GM18502 (cell line): ENCODE data around the gene ALG9.
"Not testable (repeated sequence)": the region's sequence is repeated elsewhere in the genome, so short reads cannot be mapped to it uniquely, and the experiment has no call there.

Source experiments
- ATAC-seq: cut with Tn5 transposase; IDR thresholded peaks from one replicate; pipeline ENCODE4 v1.9.1; 2021; ENCODE audit warnings: mild to moderate bottlenecking; ENCODE audit not compliant: unreplicated experiment, poor library complexity

Gene ALG9

GRCh38 chr11:111807076-111807475, 64.3 kb downstream of the ALG9 start:
- ATAC-seq: no peak

DNA sequence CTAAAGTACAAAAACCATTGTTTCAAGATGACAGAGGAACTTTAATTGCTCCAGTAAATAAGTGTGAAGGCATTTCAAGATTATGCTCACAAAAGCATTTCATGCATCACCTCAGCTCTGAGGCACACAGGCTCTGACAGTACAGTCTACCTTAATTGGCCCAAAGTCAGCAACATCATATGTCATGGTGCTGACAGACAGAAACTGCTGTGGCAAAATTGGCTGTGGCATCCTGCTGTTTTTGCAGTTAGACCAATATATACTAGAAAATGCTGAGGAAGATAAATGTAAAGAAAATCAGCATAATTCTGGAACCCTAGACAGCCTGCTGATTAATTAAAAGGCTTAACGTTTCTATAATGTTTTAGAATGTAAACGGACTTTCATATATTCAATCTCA, 70.2 kb downstream of the ALG9 start:
- no peak for ATAC-seq

GRCh38 chr11:111798279-111798678, 73.1 kb downstream of the ALG9 start:
- ATAC-seq: no peak

DNA sequence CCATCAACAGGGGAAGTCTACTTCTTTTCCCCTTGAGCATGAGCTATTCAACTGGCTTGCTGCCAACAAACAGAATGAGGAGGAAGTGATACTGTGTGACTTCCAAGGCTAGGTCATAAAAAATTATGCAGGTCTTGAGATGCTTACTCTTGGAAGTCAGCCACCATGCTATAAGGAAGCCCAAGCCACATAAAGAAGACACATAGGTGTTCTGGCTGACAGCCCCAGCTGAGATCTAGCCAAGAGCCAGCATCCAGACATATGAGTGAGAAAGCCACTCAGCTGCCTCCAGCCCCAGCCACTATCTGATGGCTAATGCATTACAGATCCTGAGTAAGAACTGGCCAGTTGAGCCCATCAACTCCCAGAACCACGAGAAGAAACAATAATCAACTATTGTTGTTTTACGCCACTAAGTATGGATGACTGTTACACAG, 74.2 kb downstream of the ALG9 start:
- ATAC-seq: no peak

- no peak for ATAC-seq
Measured at GRCh38 chr11:111796696-111797095, 74.7 kb downstream of the ALG9 start.

- ATAC-seq: no peak
Measured at GRCh38 chr11:111795334-111795985, 75.9 kb downstream of the ALG9 start.

DNA sequence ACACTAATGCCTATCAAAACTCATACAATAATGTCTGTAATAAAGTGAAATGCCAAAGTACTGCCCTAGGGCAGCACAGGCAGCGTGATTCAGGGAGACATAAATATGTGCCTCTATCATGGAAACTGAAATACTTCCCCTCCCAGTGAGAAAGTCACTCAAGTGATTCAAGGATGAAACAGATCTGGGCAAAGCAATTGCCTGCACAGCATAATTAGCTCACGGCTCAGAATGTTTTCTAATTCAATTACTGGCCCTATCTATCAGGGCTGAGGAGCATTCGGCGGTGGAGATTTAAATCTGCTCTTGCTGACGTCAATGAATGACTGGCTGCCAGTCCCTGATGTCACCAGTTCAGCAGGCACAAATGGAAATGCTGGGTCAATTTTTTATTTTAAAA, 77.5 kb downstream of the ALG9 start:
- ATAC-seq: no peak

GRCh38 chr11:111792955-111793500, 78.4 kb downstream of the ALG9 start:
- ATAC-seq: no peak

DNA sequence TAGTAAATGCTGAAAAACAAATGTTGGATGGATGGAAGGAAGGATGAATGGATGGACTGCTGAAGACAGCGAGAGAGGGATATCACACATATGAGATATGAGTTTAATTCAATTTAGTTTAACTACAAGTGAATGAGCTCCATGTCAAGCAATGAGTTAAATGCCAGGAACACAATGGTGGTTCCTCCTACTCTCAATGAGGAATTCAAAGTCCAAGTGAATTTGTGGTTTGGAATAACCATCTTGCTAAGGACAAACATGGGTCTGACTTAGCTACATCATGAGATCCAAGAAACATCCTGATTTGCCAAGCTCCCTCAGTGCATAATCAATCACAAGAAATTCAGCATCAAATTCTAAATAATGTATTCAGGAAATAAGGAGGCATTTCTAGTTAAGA, 79.1 kb downstream of the ALG9 start:
- no peak for ATAC-seq

- ATAC-seq: no peak
Measured at GRCh38 chr11:111788464-111788863, 82.9 kb downstream of the ALG9 start.

DNA sequence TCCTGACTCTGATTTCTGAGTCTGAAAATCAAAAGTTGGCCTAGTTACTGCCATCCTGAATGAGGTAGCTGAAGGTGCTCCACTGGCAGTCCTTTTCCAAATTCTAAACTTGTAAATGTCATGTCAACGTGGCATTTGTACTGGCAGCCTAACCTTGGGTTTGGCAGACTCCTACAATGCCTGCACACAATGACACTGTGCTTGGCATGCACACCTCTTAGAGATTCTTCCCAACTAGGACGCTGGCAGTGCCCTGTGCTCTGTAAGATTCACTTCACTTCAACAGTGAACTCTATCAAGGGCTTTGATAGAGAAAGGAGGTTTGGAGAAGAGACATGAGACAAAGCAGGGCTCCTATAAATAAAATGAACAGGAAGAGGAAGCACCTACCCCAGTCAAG, 83.3 kb downstream of the ALG9 start:
- no peak for ATAC-seq

- no peak for ATAC-seq
Measured at GRCh38 chr11:111785886-111786412, 85.4 kb downstream of the ALG9 start.

DNA sequence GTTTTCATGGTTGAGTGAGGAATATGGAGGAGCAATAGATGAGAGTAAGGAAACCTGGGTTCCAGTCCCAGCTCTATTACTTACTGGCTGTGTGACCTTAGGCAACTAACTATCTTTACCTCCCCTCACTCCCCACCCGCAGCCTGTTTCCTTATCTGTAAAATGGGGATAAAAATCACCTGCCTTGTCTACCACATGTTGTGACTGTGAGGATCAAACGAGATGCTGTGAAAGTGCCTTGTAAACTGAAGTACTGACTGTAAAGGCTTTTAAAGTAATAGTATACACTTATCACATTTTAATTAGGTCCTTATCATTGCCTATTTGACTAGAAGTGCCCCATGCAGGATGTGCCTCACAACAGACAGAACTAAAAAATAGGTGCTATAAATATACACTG, 86.3 kb downstream of the ALG9 start:
- ATAC-seq: no peak

DNA sequence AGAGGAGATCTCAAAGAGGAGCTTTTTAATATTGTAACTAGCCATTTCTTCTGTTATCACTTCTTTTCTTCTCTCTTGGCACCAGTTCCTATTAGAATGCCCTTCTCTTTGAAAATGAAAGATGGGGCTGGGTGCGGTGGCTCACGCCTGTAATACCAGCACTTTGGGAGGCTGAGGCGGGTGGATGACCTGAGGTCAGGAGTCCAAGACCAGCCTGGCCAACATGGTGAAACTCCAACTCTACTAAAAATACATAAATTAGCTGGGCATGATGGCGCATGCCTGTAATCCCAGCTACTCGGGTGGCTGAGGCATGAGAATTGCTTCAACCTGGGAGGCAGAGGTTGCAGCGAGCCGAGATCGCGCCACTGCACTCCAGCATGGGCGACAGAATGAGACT, 87.1 kb downstream of the ALG9 start:
- ATAC-seq: not testable (repeated sequence)

DNA sequence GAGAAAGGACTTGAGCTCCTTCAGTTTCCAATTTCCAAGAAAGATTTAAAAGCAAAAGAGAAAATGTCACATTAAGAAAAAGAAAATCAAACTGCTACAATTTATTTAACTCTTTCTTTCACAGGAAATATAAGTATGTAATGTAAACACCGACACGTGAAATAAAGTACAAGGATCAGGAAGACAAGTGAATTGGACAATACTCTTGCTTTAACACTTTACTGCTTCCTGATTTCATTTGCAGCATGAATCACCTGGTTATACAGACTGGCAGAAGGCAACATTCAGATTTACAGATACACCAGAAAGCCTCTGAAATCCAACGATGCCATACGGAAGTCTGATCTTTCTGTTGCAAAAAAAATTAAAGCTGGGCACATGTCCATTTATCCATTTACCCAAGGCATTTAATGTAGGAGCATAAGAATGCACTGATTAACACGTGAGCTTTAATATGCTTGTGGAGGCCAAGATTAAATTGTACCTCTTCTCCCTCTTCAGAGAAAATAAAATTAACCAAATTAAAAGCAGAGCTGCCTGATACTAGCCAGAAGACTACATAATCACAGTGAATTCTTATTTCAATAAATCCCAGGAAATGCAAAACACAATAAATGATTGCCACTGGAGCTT, 89.2 kb downstream of the ALG9 start:
- no peak for ATAC-seq

DNA sequence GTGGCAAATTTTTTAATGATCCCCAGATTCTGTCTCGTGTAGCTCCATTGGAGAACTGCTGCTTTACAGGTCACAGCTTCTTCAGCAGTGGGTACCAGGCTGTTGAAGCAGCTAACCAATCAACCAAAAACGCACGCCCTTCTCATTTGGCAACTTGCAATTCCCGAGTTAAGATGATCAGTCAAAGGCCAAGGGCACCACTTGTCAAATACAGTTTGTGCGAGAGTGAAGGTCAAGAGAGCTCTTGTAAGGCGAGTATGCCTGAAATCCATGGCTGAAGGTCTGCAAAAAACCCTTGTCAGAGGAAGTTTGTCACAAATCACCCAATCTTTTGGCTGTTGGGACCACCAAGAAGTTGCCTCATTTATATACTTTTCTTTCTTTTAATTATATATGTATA, 92.3 kb downstream of the ALG9 start:
- no peak for ATAC-seq

GRCh38 chr11:111778047-111778558, 93.3 kb downstream of the ALG9 start:
- ATAC-seq: no peak

DNA sequence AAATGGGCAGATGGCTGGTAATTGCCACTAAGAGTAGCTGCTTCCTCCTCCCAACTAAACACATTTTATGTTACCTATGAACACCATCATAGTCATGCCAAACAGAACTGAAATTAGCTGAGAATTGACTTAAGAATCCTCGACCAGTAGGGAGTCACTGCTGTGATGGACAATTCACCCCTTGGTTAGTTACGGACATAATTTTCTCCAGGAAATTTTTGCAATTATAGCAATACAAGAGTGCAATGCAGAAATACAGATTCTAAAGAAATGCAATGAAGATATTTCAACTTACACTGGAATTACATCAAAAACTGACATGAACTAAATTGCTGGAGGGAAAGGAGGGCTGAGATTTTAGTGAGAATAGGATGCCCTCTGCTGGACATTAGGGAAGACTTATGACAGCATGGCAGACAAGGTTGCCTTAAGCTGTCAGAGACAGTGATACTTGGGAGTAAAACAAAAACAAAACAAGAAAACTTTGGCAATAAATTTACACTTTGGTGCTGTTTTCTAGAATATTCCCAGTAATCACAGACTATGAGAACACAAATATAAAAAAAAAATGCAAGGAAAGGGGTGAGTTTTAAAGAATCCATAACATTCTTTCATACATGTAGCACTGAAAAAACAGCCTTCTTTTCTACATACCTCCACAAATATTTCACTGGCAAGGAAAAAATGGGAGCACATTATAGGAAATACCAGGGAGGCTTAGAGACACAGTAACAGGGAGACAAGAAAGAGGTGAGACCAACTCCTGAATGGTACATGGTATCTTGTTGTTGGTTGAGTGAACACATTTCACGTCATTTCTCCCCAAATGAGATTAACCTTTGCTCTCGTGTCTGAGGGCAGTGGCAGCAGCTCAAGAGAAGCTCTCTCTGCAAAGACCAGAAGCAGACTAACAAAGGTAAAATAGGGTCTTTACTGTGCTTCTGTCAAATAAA, 94.0 kb downstream of the ALG9 start:
- peak; percentile 64 for ATAC-seq

- peak; percentile 97 for ATAC-seq
Measured at GRCh38 chr11:111776398-111777093, 94.8 kb downstream of the ALG9 start.
